ENCODE data around the gene PPP2R5E. TPM values are rescaled to one million over a fixed set of nuclear protein-coding genes. Genes with fewer than 3 reads are reported as not detected.

Gene PPP2R5E
- total RNA-seq, 3 donors from 2014 or later = 23.0 to 29.9 (median 23.6) TPM

DNA sequence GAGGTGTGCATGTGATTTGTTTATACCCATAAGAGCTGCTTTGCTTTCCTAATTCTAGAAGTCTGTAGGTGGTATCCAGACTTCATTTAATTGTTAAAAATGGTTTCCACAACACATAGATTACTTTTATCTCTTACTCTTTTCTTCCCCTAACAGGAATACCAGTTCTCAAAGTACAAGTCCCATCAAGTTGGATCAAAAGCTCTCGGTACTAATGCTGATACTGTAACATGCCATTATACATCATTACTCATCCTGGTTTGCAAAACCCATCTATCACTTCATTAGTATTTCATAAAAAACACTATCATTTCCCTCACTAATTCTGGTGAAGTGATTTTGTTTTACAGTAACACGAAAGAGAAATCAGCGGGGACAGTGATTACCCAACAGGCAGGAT, 94.3 kb downstream of the PPP2R5E start:
- no peak for TF ChIP-seq POLR2A (IDR thresholded peaks at IDR 0.05)
- no peak for TF ChIP-seq POLR2AphosphoS5 (IDR thresholded peaks at IDR 0.05)
- TF ChIP-seq, protein P1, sequence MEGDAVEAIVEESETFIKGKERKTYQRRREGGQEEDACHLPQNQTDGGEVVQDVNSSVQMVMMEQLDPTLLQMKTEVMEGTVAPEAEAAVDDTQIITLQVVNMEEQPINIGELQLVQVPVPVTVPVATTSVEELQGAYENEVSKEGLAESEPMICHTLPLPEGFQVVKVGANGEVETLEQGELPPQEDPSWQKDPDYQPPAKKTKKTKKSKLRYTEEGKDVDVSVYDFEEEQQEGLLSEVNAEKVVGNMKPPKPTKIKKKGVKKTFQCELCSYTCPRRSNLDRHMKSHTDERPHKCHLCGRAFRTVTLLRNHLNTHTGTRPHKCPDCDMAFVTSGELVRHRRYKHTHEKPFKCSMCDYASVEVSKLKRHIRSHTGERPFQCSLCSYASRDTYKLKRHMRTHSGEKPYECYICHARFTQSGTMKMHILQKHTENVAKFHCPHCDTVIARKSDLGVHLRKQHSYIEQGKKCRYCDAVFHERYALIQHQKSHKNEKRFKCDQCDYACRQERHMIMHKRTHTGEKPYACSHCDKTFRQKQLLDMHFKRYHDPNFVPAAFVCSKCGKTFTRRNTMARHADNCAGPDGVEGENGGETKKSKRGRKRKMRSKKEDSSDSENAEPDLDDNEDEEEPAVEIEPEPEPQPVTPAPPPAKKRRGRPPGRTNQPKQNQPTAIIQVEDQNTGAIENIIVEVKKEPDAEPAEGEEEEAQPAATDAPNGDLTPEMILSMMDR (IDR thresholded peaks at IDR 0.05) = no peak
- no peak for DNase-seq (ENCODE audit: low spot score in 2 of 2)
- no peaks in the 10 kb centered on the region for H3K36me3 ChIP-seq

DNA sequence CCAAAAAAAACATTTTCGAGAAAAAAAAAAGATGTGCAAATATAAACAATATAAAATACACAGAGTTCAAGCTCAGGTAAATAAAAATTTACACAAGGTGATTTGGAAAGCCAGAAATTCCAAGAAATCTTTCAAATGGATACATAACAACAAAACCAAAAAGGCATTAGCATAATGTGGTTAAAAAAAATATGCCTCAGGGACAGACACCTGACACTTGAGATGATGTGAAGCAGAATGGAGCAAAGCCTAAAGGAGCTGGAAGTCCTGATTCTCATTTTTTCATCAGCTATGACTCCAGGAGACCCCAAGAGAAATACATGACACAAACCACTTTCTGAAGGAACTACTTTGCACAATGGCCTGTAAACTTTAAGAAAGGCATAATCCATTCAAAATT, 98.6 kb downstream of the PPP2R5E start:
- intact Hi-C loops (cut with DNase I; ENCODE audit: low total_unique reads) = no loop called here
- TF ChIP-seq POLR2A (IDR thresholded peaks at IDR 0.05) (no peak), POLR2AphosphoS5 (IDR thresholded peaks at IDR 0.05) (no peak)
- TF ChIP-seq, protein P1 (IDR thresholded peaks at IDR 0.05) = no peak
- H3K4me3 ChIP-seq = no peak overlapping the region

More for the DNA sequence above, 94.3 kb downstream of the PPP2R5E start:
- Histone ChIP-seq H3K27ac (no peak overlapping the region), H3K4me3 (no peak overlapping the region), H3K9me3 (no peaks in the 10 kb centered on the region), H3K27me3 (no peaks in the 10 kb centered on the region), H3K4me1 (no peaks in the 10 kb centered on the region)
- intact Hi-C loops (cut with DNase I; ENCODE audit: low total_unique reads) = no loop called here

DNA sequence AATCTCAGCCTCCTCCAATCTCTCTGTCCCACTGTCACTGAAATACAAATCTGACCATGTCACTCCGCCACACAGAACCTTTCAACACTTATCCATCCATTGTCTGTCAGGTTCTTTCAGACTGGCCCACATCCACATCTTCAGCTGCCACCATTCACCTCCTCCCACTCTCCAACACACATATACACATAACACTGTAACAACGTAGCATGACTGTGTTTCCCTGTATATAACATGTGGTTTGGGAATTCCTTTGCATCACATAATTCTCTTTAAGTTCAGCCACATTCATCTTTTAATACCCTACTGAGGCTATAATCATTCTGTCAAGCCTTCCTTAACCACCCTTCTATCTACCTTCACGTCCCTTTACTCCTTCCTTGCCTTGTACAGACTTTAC, 99.2 kb downstream of the PPP2R5E start:
- Histone ChIP-seq H3K27ac (no peak overlapping the region), H3K27me3 (no peaks in the 10 kb centered on the region), H3K36me3 (no peaks in the 10 kb centered on the region), H3K9me3 (no peaks in the 10 kb centered on the region), H3K4me1 (no peaks in the 10 kb centered on the region), H3K4me3 (no peak overlapping the region)
- TF ChIP-seq POLR2A (IDR thresholded peaks at IDR 0.05) (no peak), POLR2AphosphoS5 (IDR thresholded peaks at IDR 0.05) (no peak)
- TF ChIP-seq, protein P1 (IDR thresholded peaks at IDR 0.05) = no peak
- intact Hi-C loops (cut with DNase I; ENCODE audit: low total_unique reads) = no loop called here
- no peak for DNase-seq (ENCODE audit: low spot score in 2 of 2)

More for the DNA sequence above, 98.6 kb downstream of the PPP2R5E start:
- no peak overlapping the region for H3K27ac ChIP-seq
- H3K4me1 ChIP-seq = no peaks in the 10 kb centered on the region
- no peak for DNase-seq (ENCODE audit: low spot score in 2 of 2)
- H3K27me3 ChIP-seq = no peaks in the 10 kb centered on the region
- H3K36me3 ChIP-seq = no peaks in the 10 kb centered on the region
- no peaks in the 10 kb centered on the region for H3K9me3 ChIP-seq

DNA sequence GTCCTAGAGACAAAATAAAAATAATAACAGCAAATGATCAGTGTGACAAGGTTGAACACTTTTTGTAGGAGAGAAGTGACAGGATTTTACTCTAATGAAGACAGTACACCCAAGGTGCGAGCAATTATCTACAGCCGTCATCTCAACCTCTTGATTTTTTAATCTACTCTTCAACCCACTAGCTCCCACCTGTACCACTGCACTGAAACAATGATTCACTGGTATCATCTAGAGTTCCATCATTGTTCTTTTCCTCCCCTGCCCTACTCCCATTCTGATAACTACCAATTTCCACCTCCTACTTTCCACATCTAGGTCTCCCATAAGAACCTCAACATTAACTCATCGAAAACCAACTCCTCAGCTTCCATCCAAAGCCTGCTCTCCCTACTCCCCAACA, 99.8 kb downstream of the PPP2R5E start:
- Histone ChIP-seq H3K4me1 (peaks cover 0 to 3% of the 10 kb centered on the region in 2 donors), H3K27ac (no peak overlapping the region), H3K4me3 (no peak overlapping the region), H3K9me3 (no peaks in the 10 kb centered on the region), H3K27me3 (no peaks in the 10 kb centered on the region), H3K36me3 (no peaks in the 10 kb centered on the region)
- intact Hi-C loops (cut with DNase I; ENCODE audit: low total_unique reads) = no loop called here
- no peak for DNase-seq (ENCODE audit: low spot score in 2 of 2)
- TF ChIP-seq POLR2A (IDR thresholded peaks at IDR 0.05) (no peak), POLR2AphosphoS5 (IDR thresholded peaks at IDR 0.05) (no peak)
- TF ChIP-seq, protein P1 (IDR thresholded peaks at IDR 0.05) = no peak

DNA sequence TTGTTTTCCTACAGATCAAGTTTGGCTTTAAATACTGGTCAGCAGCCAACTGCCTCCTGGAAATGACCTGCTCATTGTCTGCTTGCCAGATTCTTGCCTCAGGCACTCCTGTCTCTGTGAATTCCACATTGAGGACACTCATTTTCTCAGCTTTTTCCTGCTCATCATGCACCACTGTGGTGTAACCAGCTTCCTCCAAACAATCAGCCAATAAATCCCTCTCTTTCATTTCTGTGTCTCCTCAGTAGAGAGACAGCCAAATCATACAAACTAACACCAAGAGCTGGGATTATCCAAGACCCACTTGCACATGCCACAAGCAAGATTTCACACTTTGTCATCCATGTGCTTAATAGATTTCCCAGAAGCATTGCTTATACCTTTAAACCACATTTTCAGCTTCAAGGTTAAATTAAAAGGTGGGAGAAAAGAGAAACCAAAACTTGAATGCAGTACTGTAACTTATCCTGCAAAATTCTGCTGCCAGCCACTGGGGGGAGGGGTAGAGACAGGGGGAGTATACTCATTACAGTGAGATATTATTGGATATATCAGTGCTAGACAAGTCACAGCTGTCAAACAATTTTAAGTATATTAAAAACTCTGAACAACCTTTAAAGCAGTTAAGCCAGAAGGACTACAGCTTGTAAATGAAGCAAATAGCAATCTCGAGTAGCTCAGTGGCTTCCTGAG, 105.0 kb downstream of the PPP2R5E start:
- H3K27ac ChIP-seq = peak overlapping the region; percentile 65 to 85
- H3K9me3 ChIP-seq = no peaks in the 10 kb centered on the region
- intact Hi-C loops (cut with DNase I; ENCODE audit: low total_unique reads) = no loop called here
- H3K27me3 ChIP-seq = no peaks in the 10 kb centered on the region
- peaks cover 9 to 16% of the 10 kb centered on the region in 2 donors for H3K4me1 ChIP-seq
- TF ChIP-seq POLR2A (IDR thresholded peaks at IDR 0.05) = no peak
- TF ChIP-seq, protein P1 (IDR thresholded peaks at IDR 0.05) = peak in 1 of 3 donors; percentile 11
- peak; percentile 62 to 80 (median 70) for TF ChIP-seq POLR2AphosphoS5 (IDR thresholded peaks at IDR 0.05)
- H3K4me3 ChIP-seq = peak overlapping the region in 2 of 3 donors; percentile 29 to 30
- peak; percentile 77 to 89 for DNase-seq (ENCODE audit: low spot score in 2 of 2)
- H3K36me3 ChIP-seq = no peaks in the 10 kb centered on the region

Measured in breast epithelium (tissue), 4 donors.